Islet of Langerhans (tissue), 1 donor: ENCODE results near the gene PSD4.

Source experiments
- FAIRE-seq: peaks from one replicate; lab custom pipeline; 2011; peaks lifted over from hg19 to GRCh38; lab: Jason Lieb, UNC

PSD4 gene

DNA sequence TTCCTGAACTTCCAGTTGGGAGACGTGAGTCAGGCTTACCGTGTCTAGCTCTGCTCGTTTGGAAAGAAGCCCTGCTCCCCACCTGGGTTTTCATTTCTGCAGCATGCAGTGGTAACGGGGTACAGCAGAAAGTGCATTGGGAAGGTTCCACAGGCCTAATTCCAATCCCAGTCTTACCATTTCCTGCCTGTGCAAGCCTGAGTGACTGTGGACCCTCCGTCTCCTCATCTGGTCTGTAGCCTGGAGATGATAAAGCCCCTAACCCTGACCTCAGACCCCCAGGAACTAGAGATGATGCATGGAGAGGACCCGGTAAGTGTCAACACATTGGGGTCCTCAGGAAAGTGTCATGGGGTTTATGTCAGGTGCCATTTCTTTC is 5.8 kb upstream of the PSD4 start:
- no peak for FAIRE-seq

DNA sequence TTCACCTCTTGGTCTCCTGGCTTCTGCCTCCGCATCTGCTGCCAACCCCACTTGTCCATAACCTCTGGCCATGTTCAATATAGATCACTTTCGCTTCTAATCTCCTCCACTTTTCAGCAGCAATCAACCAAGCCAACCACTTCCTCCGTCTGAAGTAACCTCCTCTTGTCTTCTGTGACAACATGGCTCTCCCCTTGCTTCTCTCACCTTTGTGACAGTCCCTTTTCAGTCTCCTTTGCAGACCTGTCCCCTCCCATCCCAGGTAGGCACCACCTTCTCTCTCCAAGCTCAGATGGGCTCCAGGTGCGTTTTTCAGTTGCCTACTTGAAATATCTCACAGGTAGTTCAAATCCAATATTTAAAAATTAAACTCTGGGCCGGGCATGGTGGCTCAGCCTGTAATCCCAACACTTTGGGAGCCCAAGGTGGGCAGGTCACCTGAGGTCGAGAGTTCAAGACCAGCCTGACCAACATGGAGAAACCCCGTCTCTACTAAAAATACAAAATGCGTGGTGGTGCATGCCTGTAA is 4.7 kb upstream of the PSD4 start:
- no peak for FAIRE-seq

DNA sequence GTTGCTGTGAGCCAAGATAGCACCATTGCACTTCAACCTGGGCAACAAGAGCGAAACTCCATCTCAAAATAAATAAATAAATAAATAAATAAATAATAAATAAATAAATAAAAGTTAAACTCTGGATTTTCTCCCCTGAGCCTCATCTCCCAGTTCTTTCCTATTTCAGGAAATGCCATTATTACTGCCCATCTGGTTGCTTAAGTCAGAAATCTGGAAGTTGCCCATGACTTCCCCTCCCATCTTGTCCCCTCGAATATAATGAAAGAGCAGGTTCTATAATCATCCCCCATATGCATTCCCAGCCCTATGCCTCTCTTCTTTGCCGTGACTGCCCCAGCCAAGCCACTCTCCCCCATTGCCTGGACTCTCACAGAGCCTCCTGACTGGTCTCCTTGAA is 4.2 kb upstream of the PSD4 start:
- FAIRE-seq = no peak

DNA sequence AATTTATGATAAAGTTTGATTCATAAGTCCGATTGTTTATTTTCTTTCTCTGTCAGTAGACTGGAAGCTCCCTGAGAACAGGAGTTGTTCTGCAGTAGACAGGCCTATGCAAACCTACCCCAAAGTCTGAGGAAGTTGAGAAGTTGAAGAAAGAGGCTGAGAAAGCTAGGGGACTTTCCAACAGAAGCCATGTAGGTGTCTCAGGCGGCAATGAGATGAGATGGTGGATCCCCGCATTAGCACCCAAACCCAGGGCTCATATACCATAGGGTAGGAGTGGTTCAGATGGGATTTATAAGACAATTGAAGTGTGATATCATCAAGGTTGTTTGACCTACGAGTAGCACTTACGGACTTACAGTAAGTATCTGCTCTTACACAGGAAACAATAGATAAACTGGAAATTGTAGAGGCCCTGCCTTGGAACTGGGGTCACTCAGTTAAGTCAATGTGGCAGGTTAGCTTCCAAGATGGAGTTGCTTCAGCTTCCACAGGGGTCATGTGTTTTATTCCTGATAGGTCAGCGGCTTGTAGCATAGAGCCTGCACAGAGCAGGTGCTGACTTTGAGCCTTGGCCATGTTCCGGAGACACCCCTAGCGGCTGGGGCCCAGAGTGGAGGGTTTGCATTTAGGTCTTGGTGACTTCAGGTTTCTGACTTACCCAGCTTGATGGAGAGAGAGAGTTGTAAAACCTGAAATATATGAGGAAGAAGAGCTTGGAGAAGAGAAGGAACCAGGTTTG is 2.3 kb upstream of the PSD4 start:
- no peak for FAIRE-seq

DNA sequence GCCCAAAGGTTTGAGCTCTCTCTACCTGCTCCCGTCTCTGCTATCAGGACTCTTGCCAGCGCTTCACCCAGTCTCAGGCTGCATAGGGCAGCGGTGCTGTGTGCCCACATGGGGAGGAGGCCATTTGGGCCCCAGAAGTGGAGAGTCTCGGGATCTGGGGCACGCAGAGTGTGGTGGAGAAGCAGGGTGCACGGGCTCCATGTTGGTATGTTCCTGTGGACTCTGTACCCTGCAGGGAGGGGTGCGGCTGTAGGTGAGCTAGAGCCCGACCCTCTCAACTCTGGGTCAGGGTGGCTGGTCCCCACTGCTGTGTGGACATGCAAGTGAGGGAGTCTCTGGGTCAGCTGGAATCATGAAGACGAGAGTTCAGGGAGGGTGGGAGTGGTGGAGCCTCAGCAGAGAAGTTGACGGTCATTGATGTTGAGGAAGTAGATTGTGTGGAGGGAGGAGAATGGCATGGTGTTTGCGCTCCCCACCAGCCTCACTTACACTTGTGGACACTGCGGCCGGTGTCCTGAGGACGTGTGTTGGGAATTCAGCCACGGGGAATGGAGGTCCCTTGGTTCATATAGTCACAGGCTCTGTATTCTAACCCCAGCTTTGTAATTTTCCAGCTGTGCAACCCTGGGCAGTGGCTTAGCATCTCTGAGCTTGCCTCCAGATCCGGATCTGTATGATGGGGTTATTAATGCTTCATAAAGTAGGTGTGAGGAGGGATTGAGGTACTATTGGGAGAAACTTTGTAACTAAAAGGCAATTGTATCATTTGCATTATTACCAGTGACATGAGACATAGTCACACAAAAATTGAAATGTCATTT is 840 bp upstream of the PSD4 start:
- no peak for FAIRE-seq

DNA sequence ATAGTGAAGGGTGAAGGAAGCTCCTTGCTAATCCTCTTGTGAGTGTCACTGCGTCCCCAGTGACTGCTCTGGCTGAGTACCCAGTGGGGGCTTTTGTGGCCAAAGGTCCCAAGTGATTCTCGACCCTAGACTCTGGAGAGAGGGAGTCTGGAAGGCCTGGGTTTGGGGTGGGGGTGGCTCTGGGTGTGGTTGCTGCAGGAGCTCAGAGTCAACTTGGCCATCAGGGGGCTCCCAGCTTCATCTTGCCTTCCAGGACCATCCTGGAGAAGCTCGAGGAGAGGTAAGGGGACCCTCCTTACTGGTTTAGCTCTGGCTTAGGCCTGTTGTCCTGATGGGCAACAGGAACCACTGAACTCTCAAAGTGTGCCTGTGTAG is 592 bp downstream of the PSD4 start:
- no peak for FAIRE-seq

DNA sequence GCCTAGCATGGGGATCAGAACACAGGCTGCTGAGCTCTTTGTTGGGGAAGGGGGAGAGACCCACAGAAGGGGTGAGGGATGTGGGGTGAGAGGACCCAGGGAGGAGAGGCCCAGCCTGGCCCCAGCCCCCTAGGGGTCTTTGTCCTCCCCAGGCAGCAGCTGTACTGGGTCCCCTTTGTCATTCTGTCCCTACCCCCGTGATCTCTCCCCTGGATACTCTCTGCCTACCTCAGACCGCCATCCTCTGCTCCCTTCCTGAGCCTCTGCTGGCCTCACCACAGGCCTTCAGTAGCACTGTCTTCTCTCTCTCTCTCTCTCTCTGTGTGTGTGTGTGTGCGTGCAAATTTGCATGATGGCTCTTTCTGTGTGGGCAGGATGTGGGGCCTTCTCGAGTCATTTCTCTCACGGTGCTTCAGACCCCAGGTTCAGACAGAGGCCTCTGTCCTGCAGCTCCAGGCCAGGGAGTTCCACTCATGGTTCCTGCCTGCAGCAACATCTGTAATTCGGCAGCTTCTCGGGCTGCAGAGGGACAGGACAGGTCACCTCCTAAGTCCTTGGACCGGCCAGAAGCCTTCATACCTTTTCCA is 1.4 kb downstream of the PSD4 start:
- FAIRE-seq = no peak

DNA sequence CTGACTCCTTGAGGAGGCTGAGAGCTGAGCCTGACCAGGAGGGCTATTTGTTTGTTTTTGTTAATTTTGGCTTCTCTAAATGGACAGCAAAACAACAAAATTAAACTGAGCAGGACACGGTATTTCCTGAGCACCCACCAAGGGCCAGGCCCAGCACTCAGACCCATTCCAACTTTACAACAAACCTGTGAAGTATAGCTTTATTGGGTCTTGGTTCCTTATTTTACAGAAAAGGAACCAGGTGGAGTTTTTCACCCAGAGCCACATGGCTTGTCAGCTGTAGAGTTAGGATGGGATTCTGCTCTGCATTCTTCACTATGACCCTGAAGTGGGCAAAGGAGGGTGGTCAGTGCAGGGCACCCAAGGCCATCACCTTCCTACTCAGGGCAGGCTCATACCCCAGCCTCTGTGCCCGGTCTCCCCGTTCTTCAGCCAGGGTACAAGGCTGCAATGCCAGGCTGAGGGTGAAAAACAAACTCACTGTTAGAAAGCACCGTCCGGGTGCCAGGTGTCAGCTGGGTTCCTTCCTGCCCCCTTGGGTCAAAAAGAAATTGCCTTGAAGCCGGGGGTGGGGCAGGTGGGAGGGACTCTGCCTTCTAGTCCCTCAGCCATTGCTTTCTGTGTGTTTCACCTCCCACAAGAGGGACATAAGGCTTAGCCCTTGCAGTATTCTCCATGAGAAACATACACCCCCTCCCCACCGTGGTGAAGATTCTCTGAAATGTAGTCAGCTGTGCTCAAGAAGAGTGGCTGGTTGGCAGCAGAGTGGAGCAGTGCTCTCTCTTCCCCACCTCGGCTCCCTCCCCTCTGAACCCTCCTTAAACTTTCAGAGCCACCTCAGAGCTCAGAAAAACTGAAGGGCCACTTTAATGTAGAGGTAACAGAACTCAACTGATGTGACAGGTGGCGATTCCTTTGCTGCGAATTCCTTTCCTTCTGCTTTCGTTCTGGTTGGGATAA is 2.2 kb downstream of the PSD4 start:
- FAIRE-seq = no peak

DNA sequence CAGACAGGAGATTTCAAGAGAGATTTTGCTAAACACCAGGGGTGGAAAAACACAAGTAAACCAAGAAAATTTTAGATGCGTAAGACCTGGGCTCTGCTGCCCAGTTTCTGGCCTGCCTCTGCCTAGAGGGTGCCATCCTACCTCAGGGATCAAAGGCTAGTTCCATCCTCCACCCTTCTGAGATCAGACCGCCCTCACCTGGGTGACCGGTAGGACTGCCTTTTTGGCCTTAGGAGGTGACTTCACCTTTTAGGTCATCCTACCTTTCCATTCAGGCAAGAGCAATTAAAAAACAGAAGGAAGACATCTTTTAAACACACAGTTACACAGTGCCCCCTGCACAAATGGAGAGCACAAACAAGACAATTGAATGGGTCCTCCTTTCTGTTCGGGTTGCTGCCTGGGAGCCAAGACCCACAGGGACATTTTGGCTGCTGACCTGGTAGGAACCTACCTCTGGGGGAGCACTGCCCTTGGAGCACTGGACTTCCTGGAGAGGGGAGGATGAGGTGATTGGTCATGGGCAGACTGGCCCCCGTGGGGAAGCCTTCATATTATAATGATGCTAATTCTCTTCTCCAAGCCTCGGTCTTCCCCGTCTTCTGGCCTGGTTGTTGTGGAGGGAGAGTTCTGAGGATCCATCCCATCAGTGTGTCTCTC is 3.1 kb downstream of the PSD4 start:
- FAIRE-seq = no peak

DNA sequence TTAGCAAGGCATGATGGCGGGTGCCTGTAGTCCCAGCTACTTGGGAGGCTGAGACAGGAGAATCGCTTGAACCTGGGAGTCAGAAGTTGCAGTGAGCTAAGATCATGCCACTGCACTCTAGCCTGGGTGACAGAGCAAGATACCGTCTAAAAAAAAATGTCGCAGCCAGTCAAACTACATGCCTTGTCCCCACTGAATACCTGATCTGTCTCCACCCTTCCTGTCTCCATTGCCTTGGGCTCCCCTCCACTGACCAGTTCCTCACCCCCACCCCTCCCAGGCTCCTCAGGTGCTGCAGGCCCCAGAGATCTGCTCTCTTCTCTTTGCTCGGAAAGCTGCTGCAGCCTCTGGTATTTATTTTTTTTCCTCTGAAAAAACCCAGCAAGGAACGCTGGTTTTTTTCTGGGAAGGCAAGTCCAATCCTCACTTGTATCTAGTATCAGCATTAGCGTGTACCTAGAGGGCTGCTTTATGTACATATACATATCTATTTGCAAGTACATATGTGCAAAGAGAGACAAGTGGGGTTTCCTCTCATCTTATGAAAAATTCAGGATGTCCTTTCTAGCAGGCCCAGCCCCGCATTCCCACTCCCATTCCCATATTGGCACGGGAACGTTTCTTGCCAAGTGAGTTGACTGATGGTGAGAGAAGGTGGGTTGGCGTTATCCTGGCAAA is 4.4 kb downstream of the PSD4 start:
- FAIRE-seq = no peak

DNA sequence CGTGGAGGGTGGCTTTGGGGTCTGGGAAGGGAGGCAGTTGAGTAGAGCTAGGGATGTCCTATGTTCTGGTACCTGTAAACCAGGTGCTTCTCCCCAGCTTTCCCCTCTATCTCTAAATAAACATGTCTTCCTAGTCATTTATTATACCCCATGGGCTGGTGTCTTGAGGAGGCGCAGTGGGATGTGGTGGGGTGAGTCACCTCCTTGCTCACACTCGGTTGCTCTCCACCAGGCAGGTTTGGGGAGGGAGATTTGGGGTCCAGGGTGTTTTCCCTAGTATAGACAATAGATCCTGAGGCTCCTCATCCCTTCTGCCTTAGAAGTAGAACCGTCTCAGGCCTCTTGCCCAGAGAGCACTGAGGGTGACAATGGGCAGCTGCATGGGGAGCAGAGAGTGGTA is 5.1 kb downstream of the PSD4 start:
- FAIRE-seq = no peak

DNA sequence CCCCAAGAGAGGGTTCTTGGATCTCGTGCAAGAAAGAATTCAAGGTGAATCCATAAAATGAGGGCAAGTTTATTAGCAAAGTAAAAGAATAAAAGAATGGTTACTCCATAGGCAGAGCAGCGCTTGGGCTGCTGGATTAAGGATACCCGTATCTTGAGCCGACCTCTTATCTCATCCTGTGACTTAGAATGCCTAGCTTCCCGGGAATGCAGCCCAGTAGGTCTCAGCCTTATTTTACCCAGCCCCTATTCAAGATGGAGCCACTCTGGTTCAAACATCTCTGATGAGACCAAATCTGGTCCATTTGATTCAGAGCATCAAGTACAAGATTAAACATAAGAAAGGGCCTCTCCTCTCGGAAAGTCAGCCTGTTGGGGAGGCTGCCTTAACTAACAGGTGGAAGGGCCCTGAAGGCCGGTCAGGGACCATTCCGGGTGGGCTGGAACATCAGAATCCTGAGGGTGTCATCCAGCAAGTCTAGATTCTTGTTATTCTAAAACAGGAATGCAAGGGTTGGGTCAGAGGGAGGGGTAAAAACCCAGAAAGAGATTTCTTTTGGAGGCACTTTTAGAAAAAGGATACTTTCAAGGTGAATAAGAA is 5.8 kb downstream of the PSD4 start:
- FAIRE-seq = no peak

DNA sequence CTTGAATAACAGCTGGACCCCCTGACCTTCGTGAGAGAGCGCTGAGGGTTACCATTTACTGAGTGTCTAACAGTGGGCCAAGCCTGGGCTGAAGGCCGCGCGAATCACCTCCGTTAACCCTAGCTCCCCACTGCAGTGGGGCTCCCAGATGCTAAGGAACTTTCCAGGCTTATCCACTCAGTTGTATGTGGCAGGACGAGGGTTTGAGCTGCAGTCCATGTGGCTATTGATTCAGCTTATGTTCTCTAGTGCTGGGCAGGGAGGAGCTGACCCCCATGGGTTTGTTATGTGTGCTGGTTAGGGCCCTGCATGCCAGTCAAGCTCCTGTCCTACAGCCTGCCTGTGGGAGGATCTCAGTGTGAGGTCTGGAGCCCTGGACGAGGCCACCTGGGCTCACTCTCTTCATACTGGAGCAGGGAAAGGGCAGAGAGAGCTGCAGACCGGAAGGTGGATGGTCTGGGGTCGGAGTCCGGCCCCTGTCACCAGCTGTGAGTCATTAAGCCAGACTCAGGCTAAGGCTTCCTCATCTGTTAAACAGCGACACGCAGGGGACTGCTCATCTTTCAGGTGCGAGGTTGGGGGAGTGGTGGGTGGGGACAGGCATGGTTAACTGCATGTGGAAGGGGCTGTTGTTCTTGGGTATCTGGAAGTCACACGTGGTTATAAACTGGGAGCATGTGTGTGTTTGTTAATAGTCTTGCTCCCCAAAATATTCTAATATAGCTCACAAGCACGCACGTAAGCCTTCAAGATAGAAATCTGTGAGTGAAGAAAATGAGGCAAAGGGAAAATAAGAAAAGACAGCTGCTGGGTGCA is 6.6 kb downstream of the PSD4 start:
- FAIRE-seq = no peak

DNA sequence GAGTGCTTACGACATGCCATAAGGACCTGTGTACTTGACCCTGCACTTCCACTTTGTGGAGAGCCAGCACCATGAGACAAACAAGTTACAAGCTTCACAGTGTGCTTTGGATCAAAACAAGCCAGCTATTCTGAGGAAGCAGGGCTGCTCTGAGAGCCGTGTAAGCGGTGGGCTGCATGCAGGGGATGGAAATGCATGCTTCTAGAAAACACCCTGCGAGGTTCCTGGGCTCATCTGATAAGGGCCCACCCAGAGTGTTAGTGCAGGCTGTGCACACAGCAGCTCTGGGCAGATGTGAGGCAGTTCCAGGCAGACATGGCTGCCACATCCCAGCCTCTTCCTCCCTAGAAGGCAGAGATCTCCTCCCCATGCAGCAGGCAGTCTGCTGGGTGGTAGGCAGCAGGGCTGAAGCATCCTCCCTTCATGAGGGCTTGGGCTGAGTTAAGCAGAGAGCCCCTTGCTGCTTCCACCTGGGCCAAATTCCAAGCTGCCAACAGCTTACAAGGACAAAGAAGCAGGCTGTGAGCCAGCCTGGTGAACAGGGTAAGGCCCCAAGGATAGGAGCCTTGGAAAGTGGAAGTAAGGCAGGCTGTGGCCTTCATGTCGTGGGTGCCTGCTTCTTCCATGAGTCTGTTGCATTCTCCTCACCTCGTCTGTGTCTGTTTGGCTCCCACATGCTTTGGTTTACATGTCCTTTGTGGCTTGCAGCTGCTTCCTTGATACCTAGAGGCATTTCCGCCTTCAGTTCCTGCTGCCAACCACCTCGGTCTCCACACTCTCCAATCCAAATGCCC is 7.7 kb downstream of the PSD4 start:
- no peak for FAIRE-seq

DNA sequence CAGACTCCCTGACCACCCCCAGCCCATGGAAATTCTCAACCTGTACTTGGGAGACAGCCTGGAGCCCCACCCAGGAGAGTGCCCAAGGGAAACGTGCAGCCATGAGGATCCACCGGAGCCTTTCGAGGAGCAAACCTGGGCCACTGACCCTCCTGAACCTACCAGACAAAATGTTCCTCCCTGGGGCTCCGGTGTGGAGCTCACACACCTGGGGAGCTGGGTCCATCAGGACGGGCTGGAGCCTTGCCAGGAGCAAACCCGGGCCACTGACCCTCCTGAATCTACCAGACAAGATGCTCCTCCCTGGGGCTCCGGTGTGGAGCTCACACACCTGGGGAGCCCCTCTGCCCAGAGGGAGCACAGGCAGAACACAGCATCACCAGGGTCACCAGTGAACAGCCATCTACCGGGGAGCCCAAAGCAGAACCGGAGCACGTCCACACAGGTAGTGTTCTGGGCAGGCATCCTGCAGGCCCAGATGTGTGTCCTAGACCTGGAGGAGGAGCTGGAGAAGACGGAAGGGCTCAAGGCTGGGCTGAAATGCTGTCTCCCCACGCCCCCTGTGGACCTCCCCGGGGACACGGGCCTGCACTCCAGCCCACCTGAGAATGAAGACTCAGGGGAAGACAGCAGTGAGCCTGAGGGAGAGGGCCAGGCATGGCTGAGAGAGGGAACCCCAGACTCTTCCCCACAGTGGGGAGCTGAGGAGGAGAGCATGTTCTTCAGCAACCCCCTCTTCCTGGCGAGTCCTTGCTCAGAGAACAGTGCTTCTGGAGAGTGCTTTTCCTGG is 8.9 kb downstream of the PSD4 start:
- FAIRE-seq = no peak

DNA sequence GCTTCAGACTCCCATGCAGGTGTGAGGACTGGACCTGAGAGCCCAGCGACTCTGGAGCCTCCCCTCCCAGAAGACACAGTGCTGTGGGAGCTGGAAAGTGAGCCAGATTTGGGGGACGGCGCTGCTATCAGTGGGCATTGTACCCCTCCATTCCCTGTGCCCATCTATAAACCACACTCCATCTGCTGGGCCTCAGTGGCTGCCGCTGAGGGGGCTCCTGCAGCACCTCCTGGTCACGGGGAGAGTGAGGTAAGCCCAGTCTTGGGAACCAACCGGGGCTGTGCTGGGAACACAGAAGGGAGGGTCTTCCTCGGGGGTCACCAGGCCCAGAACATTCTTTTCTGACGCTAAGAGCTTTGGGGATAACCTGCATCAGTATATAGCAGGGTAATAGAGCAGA is 9.5 kb downstream of the PSD4 start:
- FAIRE-seq = no peak

DNA sequence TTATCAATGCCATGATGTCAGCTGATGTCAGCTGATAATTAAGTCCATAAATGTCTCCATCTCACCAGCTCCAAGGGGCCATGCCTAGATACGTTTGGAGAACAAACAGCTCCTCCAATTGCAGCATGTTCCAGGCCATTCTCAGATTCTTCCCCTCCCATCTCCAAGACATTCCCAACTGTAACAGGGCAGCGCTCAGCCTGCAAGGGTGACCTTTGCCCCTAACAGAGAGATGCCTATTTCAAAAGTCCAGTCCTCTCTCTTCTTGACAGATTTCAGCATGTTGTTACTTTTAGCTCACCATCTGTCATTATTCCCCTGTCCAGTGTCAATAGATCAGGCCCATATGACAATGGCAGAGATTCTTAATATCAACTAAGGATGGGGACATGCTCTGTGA is 9.9 kb downstream of the PSD4 start:
- FAIRE-seq = no peak
